Adrenal gland (tissue), 12 donors: ENCODE measurements around the gene GJB5. TPM values are rescaled to one million over a fixed set of nuclear protein-coding genes. Genes with fewer than 3 reads are reported as not detected.

Source experiments
- DNase-seq, 7 donors: peaks; one replicate each; pipeline ENCODE4 v3.0.0-alpha.2; 2019 to 2020
- H3K27ac ChIP-seq, 5 donors: fragments of 200-600 bp; sonication (generic) in 4 of 5; 1 replicate in 3 of 5; 2 replicates in 2 of 5; pipeline versions ENCODE4 v1.5.1 to v1.8.0; 2016 to 2020; ENCODE audit warnings: mild to moderate bottlenecking in 1 of 5
- H3K27me3 ChIP-seq: fragments of 200-600 bp; 2 replicates; pipeline ENCODE4 v1.8.0; 2021
- H3K36me3 ChIP-seq, 2 donors: fragments of 200-600 bp; replicated peaks in 1 of 2; 1 replicate in 1 of 2; 2 replicates in 1 of 2; pipeline versions ENCODE4 v1.5.1 to v1.8.0; 2018 to 2022
- H3K4me1 ChIP-seq, 2 donors: fragments of 200-600 bp; replicated peaks in 1 of 2; 1 replicate in 1 of 2; 2 replicates in 1 of 2; pipeline versions ENCODE4 v1.5.1 to v1.8.0; 2018 to 2021
- H3K4me3 ChIP-seq, 4 donors: fragments of 200-600 bp; sonication (generic) in 3 of 4; one replicate each; pipeline ENCODE4 v1.5.1; 2016 to 2018
- H3K9me3 ChIP-seq, 3 donors: fragments of 200-600 bp; sonication (generic) in 1 of 3; replicated peaks in 1 of 3; 1 replicate in 2 of 3; 2 replicates in 1 of 3; pipeline versions ENCODE4 v1.5.1 to v1.8.0; 2016 to 2021
- POLR2A ChIP-seq, 2 donors: fragments of 450-650 bp; IDR thresholded peaks; one replicate each; pipeline ENCODE4 v1.6.1; 2017; ENCODE audit warnings: antibody characterized with exemption in 2 of 2, mild to moderate bottlenecking in 2 of 2, moderate library complexity in 1 of 2
- WGBS, 4 donors: extraction: QIAGEN DNeasy Blood & Tissue Kit in 2 of 4; methylation state at CpG; one replicate each; pipeline versions ENCODE4 v1.1.5 to v1.1.7; 2013 to 2017; 5-methylcytosine and 5-hydroxymethylcytosine counted together
- intact Hi-C, 2 donors: fragments of 100-400 bp; cut with DNase I; formaldehyde crosslinking; loops; one replicate each; pipeline versions ENCODE4 v1.14.1 to v1.15.0; 2022 to 2023
- polyA plus RNA-seq, 3 donors: library from polyadenylated mRNA; stranded (reverse); fragments of 200-250 nt in 2 of 3; fragments of 350-450 nt in 1 of 3; fragmentation: Illumina TruSeq in 1 of 3; extraction: RNeasy Lipid Tissue Mini Kit (QIAGEN cat#74804) in 1 of 3; gene quantifications; one replicate each; pipeline ENCODE4 v1.2.3, GENCODE V29; 2013 to 2014
- total RNA-seq, 9 donors: library from RNA; depleted of rRNA in 4 of 9; stranded (reverse); fragments of >200 nt in 4 of 9; fragments of 120-200 nt in 1 of 9; fragmentation: NEBNext Ultra II Directional in 1 of 9; extraction: Animal tissue kit (Norgen Biotek cat#: 25700) in 1 of 9; gene quantifications; one replicate each; pipeline versions ENCODE4 v1.1.0 to v1.2.4, GENCODE V29; 2013 to 2023
- TF ChIP-seq, protein P1 (sequence below), 6 experiments: fragments of 450-650 bp in 4 of 6; fragments of 200-600 bp in 2 of 6; sonication (generic) in 1 of 6; IDR thresholded peaks; 1 replicate in 5 of 6; 2 replicates in 1 of 6; pipeline versions ENCODE4 v1.5.1 to v1.8.0; 2016 to 2021; ENCODE audit warnings: antibody characterized with exemption in 6 of 6, mild to moderate bottlenecking in 2 of 6, moderate library complexity in 1 of 6
- donor health status: healthy with polysubstance abuse.
- donor health status: Bipolar disorder and iron deficiency.
- donor health status: DM: yes; HTN: yes; CAD: no.
- donor health status: DM: no; HTN: no; CAD: no.
- donor health status: DM: no; HTN: no; CAD: no.
- donor health status: DM: yes; HTN: yes; CAD: no.

GJB5 gene
- total and polyA plus RNA-seq, 12 donors, result not detected

DNA sequence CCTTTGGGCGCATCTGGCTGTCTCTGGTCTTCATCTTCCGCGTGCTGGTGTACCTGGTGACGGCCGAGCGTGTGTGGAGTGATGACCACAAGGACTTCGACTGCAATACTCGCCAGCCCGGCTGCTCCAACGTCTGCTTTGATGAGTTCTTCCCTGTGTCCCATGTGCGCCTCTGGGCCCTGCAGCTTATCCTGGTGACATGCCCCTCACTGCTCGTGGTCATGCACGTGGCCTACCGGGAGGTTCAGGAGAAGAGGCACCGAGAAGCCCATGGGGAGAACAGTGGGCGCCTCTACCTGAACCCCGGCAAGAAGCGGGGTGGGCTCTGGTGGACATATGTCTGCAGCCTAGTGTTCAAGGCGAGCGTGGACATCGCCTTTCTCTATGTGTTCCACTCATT is 2.5 kb downstream of the GJB5 start:
- Histone ChIP-seq H3K27ac (no peak overlapping the region), H3K4me3 (no peak overlapping the region), H3K9me3 (no peaks in the 10 kb centered on the region), H3K27me3 (no peaks in the 10 kb centered on the region), H3K36me3 (no peaks in the 10 kb centered on the region), H3K4me1 (no peaks in the 10 kb centered on the region)
- WGBS, 4 donors, result 88 to 94% (median 91%) methylated on average over 21 of the region's 21 CpGs
- intact Hi-C loops, result no loop called here
- no peak for TF ChIP-seq POLR2A (IDR thresholded peaks at IDR 0.05)
- TF ChIP-seq, protein P1, sequence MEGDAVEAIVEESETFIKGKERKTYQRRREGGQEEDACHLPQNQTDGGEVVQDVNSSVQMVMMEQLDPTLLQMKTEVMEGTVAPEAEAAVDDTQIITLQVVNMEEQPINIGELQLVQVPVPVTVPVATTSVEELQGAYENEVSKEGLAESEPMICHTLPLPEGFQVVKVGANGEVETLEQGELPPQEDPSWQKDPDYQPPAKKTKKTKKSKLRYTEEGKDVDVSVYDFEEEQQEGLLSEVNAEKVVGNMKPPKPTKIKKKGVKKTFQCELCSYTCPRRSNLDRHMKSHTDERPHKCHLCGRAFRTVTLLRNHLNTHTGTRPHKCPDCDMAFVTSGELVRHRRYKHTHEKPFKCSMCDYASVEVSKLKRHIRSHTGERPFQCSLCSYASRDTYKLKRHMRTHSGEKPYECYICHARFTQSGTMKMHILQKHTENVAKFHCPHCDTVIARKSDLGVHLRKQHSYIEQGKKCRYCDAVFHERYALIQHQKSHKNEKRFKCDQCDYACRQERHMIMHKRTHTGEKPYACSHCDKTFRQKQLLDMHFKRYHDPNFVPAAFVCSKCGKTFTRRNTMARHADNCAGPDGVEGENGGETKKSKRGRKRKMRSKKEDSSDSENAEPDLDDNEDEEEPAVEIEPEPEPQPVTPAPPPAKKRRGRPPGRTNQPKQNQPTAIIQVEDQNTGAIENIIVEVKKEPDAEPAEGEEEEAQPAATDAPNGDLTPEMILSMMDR (IDR thresholded peaks at IDR 0.05), result no peak
- no peak for DNase-seq

DNA sequence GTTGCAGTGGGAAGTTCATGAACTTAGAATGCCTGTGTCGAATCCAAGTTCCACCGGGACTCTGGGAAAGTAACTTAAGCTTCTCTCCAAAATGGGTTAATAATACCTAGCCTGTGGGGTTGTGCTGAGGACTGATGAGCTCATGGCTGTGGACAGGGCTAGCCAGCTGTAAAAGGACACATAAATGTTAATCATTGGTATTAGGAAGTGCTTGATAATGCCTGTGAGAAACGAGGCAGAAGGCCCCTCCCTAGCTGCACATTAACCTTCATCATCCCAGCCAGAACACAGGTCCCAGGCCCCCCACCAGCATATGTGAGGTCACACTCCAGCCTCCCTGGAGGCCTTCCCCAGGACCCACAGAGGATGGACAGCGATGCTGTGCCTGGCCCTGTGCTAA is 3.9 kb downstream of the GJB5 start:
- no peaks in the 10 kb centered on the region for H3K36me3 ChIP-seq
- no peak overlapping the region for H3K27ac ChIP-seq
- no peak for DNase-seq
- no peaks in the 10 kb centered on the region for H3K9me3 ChIP-seq
- intact Hi-C loops, result no loop called here
- no peaks in the 10 kb centered on the region for H3K27me3 ChIP-seq
- no peaks in the 10 kb centered on the region for H3K4me1 ChIP-seq
- 66 to 88% (median 76%) methylated on average over 4 of the region's 4 CpGs for WGBS, 4 donors
- no peak overlapping the region for H3K4me3 ChIP-seq
- no peak for TF ChIP-seq POLR2A (IDR thresholded peaks at IDR 0.05)
- TF ChIP-seq, protein P1 (IDR thresholded peaks at IDR 0.05), result no peak

DNA sequence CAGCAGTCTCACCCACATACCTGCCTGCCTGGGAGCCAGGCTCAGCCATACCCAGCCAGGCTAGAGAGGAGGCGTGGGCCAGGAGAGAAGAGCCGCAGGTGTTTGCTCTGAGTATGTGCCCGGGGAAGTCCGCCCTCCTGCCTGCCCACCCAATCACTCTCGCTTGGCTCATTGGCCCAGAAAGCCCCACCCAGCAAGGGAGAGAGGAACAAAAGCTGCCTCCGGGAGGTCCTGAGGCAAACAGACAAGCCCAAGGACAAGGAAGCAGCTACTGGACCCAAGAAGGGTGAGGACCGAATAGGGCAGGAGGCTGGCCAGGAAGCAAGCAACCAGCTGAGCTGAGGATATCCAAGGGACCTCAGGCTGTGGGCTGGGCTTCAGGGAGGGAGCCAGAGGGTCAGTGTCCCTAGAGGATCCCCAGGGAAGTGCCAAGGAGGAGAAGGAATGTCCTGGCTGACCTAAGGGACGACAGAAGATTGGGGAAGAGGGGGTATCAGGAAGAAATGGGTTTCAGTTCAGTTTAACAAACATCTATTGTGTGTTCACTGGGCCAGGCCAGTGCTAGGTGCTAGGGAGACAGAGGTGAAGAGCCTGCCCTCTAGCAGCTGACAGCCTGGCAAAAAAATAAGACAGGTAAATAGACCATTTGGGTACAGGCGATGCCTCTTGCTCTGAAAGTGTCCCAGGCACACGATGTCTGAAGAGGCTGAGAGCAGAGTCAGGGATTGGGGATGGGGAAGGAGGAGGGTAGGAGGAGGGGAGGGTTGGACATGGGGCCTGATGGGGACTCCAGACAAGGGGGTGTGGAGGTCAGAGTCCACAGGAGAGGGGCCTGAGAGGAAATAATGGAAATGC is 4.9 kb downstream of the GJB5 start, which contains the start of gene GJB4:
GJB4 (plus strand) TSS at position 238 of the 855 bp plus-strand sequence. CDS start 1,515 bp downstream, outside the sequence.
- no peak for DNase-seq
- no peak within 1 kb of the TSS for H3K27ac ChIP-seq
- no peaks in the 10 kb centered on the region for H3K9me3 ChIP-seq
- no peak within 1 kb of the TSS for H3K4me3 ChIP-seq
- intact Hi-C loops, result no loop called here
- no peaks in the 10 kb centered on the region for H3K36me3 ChIP-seq
- no peaks in the 10 kb centered on the region for H3K4me1 ChIP-seq
- no peaks in the 10 kb centered on the region for H3K27me3 ChIP-seq
- TF ChIP-seq, protein P1 (IDR thresholded peaks at IDR 0.05), result no peak
- no peak for TF ChIP-seq POLR2A (IDR thresholded peaks at IDR 0.05)
- WGBS, 4 donors, result 58 to 69% (median 68%) methylated on average over 6 to 10 of the region's 10 CpGs

DNA sequence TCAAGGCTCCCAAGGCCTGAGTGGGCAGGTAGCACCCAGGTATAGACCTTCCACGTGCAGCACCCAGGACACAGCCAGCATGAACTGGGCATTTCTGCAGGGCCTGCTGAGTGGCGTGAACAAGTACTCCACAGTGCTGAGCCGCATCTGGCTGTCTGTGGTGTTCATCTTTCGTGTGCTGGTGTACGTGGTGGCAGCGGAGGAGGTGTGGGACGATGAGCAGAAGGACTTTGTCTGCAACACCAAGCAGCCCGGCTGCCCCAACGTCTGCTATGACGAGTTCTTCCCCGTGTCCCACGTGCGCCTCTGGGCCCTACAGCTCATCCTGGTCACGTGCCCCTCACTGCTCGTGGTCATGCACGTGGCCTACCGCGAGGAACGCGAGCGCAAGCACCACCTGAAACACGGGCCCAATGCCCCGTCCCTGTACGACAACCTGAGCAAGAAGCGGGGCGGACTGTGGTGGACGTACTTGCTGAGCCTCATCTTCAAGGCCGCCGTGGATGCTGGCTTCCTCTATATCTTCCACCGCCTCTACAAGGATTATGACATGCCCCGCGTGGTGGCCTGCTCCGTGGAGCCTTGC is 6.4 kb downstream of the GJB5 start:
- no peak overlapping the region for H3K27ac ChIP-seq
- H3K36me3 ChIP-seq, result no peaks in the 10 kb centered on the region
- no peak overlapping the region for H3K4me3 ChIP-seq
- H3K4me1 ChIP-seq, result no peaks in the 10 kb centered on the region
- no peak for DNase-seq
- intact Hi-C loops, result no loop called here
- TF ChIP-seq, protein P1 (IDR thresholded peaks at IDR 0.05), result no peak
- no peak for TF ChIP-seq POLR2A (IDR thresholded peaks at IDR 0.05)
- no peaks in the 10 kb centered on the region for H3K9me3 ChIP-seq
- 92 to 95% (median 93%) methylated on average over 21 to 33 of the region's 33 CpGs for WGBS, 4 donors
- no peaks in the 10 kb centered on the region for H3K27me3 ChIP-seq
